ENCODE measurements around the gene POU2AF3. TPM values are rescaled to one million over a fixed set of nuclear protein-coding genes. Genes with fewer than 3 reads are reported as not detected.
A peak's percentile ranks its signal among the peaks of the same experiment; 100 is the strongest.
"Not testable (repeated sequence)": the region's sequence is repeated elsewhere in the genome, so short reads cannot be mapped to it uniquely, and the experiment has no call there.

The POU2AF3 gene, protein sequence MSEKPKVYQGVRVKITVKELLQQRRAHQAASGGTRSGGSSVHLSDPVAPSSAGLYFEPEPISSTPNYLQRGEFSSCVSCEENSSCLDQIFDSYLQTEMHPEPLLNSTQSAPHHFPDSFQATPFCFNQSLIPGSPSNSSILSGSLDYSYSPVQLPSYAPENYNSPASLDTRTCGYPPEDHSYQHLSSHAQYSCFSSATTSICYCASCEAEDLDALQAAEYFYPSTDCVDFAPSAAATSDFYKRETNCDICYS
- polyA plus RNA-seq (2013, experiment 1 of 2) = 1.00 TPM
- polyA plus RNA-seq (2013, experiment 2 of 2) = 1.4 TPM

DNA sequence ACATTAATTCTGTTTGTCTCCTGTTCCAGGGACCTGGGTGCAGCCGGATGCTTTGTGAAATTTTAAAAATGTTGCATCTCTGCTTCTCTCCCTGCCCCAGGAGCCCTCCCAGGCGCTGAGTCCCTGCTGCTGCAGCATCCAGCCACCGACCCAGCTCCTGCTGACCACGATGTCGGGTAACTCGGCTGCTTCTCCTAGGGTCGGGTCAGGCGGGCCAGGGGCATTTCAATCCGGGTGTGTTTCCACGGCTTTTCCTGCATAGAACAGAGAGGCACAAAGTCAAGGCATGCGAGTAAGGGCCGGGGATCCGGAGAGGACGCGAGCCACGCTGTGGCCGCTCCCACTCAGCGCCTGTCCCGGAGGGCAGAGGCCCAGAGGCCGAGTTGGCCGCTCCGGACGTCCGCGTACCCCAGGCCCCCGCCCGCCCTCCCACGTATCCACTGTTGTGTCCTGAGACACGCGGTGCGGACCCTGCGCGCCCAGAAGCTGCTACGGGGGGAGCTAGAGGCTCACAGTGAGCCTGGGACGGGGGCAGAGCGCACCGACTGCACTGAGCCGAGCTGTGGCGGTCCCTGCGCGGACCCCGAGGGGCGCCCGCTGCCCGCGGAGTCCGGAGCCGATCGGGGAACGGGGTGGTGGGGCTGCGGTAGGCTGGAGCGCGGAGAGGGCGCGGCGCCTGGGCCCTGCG, at the start of gene POU2AF3:
POU2AF3 (plus strand) TSS at position 134 of the 688 bp plus-strand sequence; CDS start at position 170, 36 bp downstream.
- peaks cover 15% of the 10 kb centered on the region for H3K4me1 ChIP-seq (ENCODE audit: insufficient read depth, low read length)
- no peaks in the 10 kb centered on the region for H3K36me3 ChIP-seq (ENCODE audit: insufficient read depth, low read length)
- no peak within 1 kb of the TSS for H3K27ac ChIP-seq (ENCODE audit: low read depth, low read length)
- H3K4me3 ChIP-seq (ENCODE audit: low read length) = peak within 1 kb of the TSS; percentile 82
- peak within 1 kb of the TSS; percentile 78 for H3K9ac ChIP-seq (ENCODE audit: low read depth, low read length)
- H3K9me3 ChIP-seq (ENCODE audit: insufficient read depth, low read depth, low read length) = no peaks in the 10 kb centered on the region
- WGBS = 6% methylated on average over 57 of the region's 57 CpGs
- peaks cover 58% of the 10 kb centered on the region for H3K27me3 ChIP-seq (ENCODE audit: insufficient read depth, low read length)

DNA sequence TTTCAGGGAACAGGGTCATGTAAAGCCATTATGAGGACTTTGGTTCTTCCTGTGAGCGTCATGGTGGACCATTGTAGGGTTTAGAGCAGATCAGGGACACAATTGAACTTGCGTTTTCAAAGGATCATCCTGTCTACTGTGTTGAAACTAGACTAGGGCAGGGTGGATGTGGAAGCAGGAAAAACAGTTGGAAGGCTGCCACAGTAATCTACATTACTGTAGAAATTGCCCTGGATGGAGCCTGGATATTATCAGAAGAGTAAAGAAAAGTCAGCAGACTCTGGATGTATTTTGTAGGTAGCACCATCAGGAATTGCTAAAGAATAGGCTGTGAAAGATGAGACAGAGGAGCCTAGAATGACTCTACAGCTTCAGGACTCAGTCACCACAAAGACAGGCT, 47.4 kb upstream of the POU2AF3 start:
- Histone ChIP-seq H3K9ac (ENCODE audit: low read depth, low read length) (no peak overlapping the region), H3K4me3 (ENCODE audit: low read length) (no peak overlapping the region), H3K27me3 (ENCODE audit: insufficient read depth, low read length) (no peaks in the 10 kb centered on the region), H3K27ac (ENCODE audit: low read depth, low read length) (no peak overlapping the region), H3K9me3 (ENCODE audit: insufficient read depth, low read depth, low read length) (no peaks in the 10 kb centered on the region), H3K4me1 (ENCODE audit: insufficient read depth, low read length) (no peaks in the 10 kb centered on the region), H3K36me3 (ENCODE audit: insufficient read depth, low read length) (no peaks in the 10 kb centered on the region)
- 89% methylated on average over 2 of the region's 2 CpGs for WGBS

DNA sequence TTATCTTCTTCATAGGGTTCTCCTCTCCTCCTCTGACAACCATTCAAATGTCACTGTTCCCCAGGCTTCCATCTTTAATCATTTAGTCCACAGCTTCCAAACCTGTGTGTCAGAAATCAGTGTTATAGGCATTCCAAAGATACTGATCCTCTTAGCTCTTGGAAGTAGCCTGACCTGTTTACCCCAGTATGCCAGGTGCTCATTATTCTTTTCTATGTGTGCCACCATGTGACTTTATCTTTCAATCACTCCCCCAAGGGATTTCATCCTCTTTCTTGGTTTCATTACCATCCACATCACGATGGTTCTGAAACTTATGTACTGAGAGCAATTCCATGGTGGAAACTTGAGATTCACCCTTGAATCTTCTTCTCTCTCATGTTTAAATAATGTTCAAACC, 45.2 kb upstream of the POU2AF3 start:
- H3K9me3 ChIP-seq (ENCODE audit: insufficient read depth, low read depth, low read length) = no peaks in the 10 kb centered on the region
- H3K9ac ChIP-seq (ENCODE audit: low read depth, low read length) = no peak overlapping the region
- no peaks in the 10 kb centered on the region for H3K4me1 ChIP-seq (ENCODE audit: insufficient read depth, low read length)
- no peaks in the 10 kb centered on the region for H3K36me3 ChIP-seq (ENCODE audit: insufficient read depth, low read length)
- H3K4me3 ChIP-seq (ENCODE audit: low read length) = no peak overlapping the region
- 94% methylated on average over 1 of the region's 1 CpG for WGBS
- H3K27me3 ChIP-seq (ENCODE audit: insufficient read depth, low read length) = no peaks in the 10 kb centered on the region
- no peak overlapping the region for H3K27ac ChIP-seq (ENCODE audit: low read depth, low read length)

DNA sequence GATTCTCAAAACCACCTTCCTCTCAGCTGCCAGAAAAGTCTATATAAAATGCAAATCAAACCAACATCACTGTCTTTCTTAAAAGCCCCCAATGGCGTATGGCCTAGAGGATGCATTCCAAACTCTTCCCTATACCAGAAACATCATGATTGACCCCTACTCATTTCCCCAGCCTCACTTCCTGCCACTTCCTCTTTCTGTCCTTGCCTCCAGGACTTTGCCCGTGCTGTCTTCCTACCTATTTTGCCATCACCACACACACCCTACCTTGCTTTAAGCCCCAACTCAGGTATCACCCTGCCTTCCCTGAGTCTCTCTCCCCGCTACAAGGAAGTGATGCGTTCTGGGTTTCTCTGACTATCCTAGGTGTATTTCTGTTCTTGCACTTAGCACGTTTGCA, 44.7 kb upstream of the POU2AF3 start:
- 91% methylated on average over 5 of the region's 5 CpGs for WGBS
- Histone ChIP-seq H3K9ac (ENCODE audit: low read depth, low read length) (no peak overlapping the region), H3K4me1 (ENCODE audit: insufficient read depth, low read length) (no peaks in the 10 kb centered on the region), H3K27ac (ENCODE audit: low read depth, low read length) (no peak overlapping the region), H3K36me3 (ENCODE audit: insufficient read depth, low read length) (no peaks in the 10 kb centered on the region), H3K9me3 (ENCODE audit: insufficient read depth, low read depth, low read length) (no peaks in the 10 kb centered on the region), H3K27me3 (ENCODE audit: insufficient read depth, low read length) (no peaks in the 10 kb centered on the region), H3K4me3 (ENCODE audit: low read length) (no peak overlapping the region)

DNA sequence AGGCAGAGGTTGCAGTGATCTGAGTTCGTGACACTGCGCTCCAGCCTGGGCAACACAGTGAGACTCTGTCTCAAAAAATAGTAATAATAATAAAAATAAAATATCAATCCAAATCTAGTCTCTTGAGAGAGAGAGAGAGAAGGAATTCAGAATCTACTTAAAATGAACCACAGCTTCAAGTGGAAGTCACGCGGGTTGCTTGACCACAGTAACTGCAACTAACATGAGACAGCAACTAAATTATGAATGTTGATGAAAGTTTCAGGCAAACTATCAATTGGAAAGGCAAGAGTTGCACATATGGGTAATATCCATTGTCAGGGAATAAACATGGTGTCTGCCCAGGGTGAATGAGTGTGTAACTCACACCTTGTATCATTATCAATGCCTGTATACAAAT, 40.3 kb upstream of the POU2AF3 start:
- no peak overlapping the region for H3K27ac ChIP-seq (ENCODE audit: low read depth, low read length)
- no peak overlapping the region for H3K9ac ChIP-seq (ENCODE audit: low read depth, low read length)
- no peaks in the 10 kb centered on the region for H3K27me3 ChIP-seq (ENCODE audit: insufficient read depth, low read length)
- no peaks in the 10 kb centered on the region for H3K36me3 ChIP-seq (ENCODE audit: insufficient read depth, low read length)
- no peak overlapping the region for H3K4me3 ChIP-seq (ENCODE audit: low read length)
- H3K4me1 ChIP-seq (ENCODE audit: insufficient read depth, low read length) = no peaks in the 10 kb centered on the region
- 92% methylated on average over 2 of the region's 4 CpGs for WGBS
- no peaks in the 10 kb centered on the region for H3K9me3 ChIP-seq (ENCODE audit: insufficient read depth, low read depth, low read length)

DNA sequence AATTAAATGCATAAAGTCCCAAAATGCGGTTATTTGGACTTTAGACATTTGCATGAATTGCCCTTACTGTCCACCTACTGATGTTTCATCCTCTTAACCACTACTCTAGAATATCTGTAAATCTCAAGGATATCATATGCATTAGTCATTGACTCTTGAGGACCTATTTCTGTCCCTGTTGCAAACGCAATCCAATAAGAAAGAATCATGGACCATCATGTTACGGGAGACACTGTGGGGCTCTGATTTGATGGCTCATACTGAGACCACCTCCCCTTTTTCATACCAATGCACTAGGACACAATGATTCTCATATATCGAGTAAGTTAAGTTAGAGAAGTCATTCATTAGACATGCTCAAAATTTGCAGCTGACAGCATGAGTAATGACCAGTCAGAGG, 38.5 kb upstream of the POU2AF3 start:
- Histone ChIP-seq H3K9ac (ENCODE audit: low read depth, low read length) (no peak overlapping the region), H3K27me3 (ENCODE audit: insufficient read depth, low read length) (no peaks in the 10 kb centered on the region), H3K4me1 (ENCODE audit: insufficient read depth, low read length) (no peaks in the 10 kb centered on the region), H3K9me3 (ENCODE audit: insufficient read depth, low read depth, low read length) (no peaks in the 10 kb centered on the region), H3K4me3 (ENCODE audit: low read length) (no peak overlapping the region), H3K36me3 (ENCODE audit: insufficient read depth, low read length) (no peaks in the 10 kb centered on the region), H3K27ac (ENCODE audit: low read depth, low read length) (no peak overlapping the region)
- WGBS = 96% methylated on average over 4 of the region's 4 CpGs

DNA sequence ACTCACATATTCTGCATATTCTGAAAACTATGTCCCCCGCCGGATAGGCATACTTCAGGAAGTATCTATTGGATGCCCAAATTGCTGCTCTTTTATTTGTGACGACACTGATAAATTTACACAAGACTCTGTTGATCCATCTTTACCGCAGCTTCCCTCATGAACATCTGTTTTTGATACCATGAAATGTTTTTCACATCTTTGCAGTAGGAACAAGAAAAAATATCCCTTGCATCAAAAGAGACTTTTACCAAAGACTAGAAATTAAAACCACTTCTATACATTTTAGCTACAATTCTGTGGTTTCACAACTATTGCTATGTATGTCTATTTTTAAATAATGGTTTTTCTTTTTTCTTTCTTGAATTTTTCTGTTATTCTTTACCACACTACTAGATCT, 37.5 kb upstream of the POU2AF3 start:
- Histone ChIP-seq H3K4me1 (ENCODE audit: insufficient read depth, low read length) (no peaks in the 10 kb centered on the region), H3K9me3 (ENCODE audit: insufficient read depth, low read depth, low read length) (no peaks in the 10 kb centered on the region), H3K27me3 (ENCODE audit: insufficient read depth, low read length) (no peaks in the 10 kb centered on the region), H3K27ac (ENCODE audit: low read depth, low read length) (no peak overlapping the region), H3K4me3 (ENCODE audit: low read length) (no peak overlapping the region), H3K36me3 (ENCODE audit: insufficient read depth, low read length) (no peaks in the 10 kb centered on the region), H3K9ac (ENCODE audit: low read depth, low read length) (no peak overlapping the region)
- 94% methylated on average over 4 of the region's 4 CpGs for WGBS

DNA sequence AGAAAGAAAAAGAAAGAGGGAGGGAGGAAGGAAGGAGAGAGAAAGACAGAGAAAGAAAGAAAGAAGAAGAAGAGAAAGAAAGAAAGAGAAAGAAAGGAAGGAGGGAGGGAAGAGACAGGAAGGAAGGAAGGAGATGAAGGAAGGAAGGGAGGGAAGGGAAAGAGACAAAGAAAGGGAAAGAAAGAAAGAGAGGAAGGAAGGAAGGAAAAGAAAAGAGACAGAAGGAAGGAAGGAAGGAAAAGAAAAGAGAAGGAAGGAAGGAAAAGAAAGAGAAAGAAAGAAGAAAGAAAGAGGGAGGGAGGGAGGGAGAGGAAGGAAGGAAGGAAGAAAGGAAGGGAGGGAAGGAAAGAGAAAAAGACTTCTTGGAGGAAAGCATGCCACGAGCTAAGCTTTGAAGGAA, 33.7 kb upstream of the POU2AF3 start:
- H3K27me3 ChIP-seq (ENCODE audit: insufficient read depth, low read length) = no peaks in the 10 kb centered on the region

DNA sequence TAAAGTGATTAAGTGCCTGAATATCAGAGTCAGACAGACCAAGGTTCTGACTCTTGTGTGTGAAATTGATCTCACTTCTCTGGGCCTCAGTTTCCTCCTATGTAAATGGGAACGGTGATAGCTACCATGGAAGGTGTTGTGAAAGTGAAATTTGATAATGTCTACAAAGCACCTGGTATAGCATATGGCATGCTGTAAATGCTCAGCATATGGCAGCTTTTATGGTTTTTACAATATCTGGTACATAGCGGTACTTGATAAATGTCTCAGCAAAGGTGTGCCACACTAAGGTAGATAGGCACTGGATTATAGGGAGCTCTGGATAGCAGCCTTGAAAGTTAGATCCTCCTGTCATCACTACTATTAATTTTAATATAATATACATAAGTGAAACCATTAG, 32.9 kb upstream of the POU2AF3 start:
- Histone ChIP-seq H3K27ac (ENCODE audit: low read depth, low read length) (no peak overlapping the region), H3K9ac (ENCODE audit: low read depth, low read length) (no peak overlapping the region), H3K4me3 (ENCODE audit: low read length) (no peak overlapping the region), H3K4me1 (ENCODE audit: insufficient read depth, low read length) (no peaks in the 10 kb centered on the region), H3K36me3 (ENCODE audit: insufficient read depth, low read length) (no peaks in the 10 kb centered on the region), H3K9me3 (ENCODE audit: insufficient read depth, low read depth, low read length) (no peaks in the 10 kb centered on the region), H3K27me3 (ENCODE audit: insufficient read depth, low read length) (no peaks in the 10 kb centered on the region)
- WGBS = 97% methylated on average over 2 of the region's 2 CpGs

More for the DNA sequence above, 33.7 kb upstream of the POU2AF3 start:
- Histone ChIP-seq H3K27ac (ENCODE audit: low read depth, low read length) (no peak overlapping the region), H3K4me1 (ENCODE audit: insufficient read depth, low read length) (no peaks in the 10 kb centered on the region), H3K9ac (ENCODE audit: low read depth, low read length) (no peak overlapping the region), H3K36me3 (ENCODE audit: insufficient read depth, low read length) (no peaks in the 10 kb centered on the region), H3K4me3 (ENCODE audit: low read length) (no peak overlapping the region), H3K9me3 (ENCODE audit: insufficient read depth, low read depth, low read length) (no peaks in the 10 kb centered on the region)
- WGBS = 77% methylated on average over 1 of the region's 1 CpG

DNA sequence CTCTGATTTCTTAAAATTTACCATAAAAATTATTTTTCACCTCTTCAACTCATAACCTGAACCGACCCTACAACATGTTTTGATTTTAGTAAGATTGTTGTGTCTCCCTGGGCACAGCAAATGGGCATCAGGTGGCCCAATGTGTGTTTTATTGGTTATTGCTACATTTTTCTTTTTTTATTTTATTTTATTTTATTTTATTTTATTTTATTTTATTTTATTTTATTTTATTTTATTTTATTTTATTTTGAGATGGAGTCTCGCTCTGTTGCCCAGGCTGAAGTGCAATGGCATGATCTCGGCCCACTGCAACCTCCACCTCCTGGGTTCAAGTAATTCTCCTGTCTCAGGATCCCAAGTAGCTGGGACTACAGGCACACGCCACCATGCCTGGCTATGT, 30.0 kb upstream of the POU2AF3 start:
- WGBS = 73% methylated on average over 4 of the region's 4 CpGs
- H3K27me3 ChIP-seq (ENCODE audit: insufficient read depth, low read length); H3K9me3 ChIP-seq (ENCODE audit: insufficient read depth, low read depth, low read length); H3K9ac ChIP-seq (ENCODE audit: low read depth, low read length); H3K4me3 ChIP-seq (ENCODE audit: low read length); H3K36me3 ChIP-seq (ENCODE audit: insufficient read depth, low read length); H3K4me1 ChIP-seq (ENCODE audit: insufficient read depth, low read length); H3K27ac ChIP-seq (ENCODE audit: low read depth, low read length): not testable (repeated sequence)

DNA sequence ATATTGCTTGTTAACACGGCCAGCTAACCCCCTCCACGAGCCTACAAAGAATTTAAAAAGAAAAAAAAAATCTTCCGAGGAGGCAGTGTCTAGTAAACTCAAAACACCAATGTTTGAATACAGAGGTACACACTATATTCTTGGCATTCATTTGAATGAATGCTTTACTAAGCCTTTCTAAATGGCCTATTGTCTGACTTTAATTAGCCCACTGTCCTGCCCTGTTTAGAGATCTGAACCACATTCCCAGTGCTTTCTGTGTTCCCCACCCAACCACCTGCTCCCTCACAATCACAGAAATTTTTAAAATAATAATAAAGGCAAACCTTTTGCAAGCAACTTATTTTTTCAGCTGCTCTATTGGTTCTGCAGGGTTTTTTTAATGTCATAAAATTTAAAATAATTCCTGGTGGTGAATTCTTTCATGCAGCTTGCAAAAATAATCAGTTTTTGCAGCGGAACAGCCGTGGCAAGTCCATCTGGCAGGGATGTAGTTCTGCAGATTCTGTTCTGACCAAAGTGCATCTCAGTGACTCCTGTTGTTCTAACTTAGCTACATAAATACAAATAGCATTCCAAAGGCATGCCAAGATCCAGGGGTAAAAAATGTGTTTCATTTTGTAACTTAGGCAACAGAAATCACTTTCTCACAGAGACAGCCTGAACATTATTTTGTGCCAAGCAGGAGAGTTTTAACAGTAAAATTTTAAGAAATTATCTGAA, 29.0 kb upstream of the POU2AF3 start:
- no peaks in the 10 kb centered on the region for H3K36me3 ChIP-seq (ENCODE audit: insufficient read depth, low read length)
- no peak overlapping the region for H3K27ac ChIP-seq (ENCODE audit: low read depth, low read length)
- no peak overlapping the region for H3K4me3 ChIP-seq (ENCODE audit: low read length)
- H3K9ac ChIP-seq (ENCODE audit: low read depth, low read length) = no peak overlapping the region
- WGBS = 82% methylated on average over 5 of the region's 5 CpGs
- H3K27me3 ChIP-seq (ENCODE audit: insufficient read depth, low read length) = no peaks in the 10 kb centered on the region
- H3K4me1 ChIP-seq (ENCODE audit: insufficient read depth, low read length) = no peaks in the 10 kb centered on the region
- no peaks in the 10 kb centered on the region for H3K9me3 ChIP-seq (ENCODE audit: insufficient read depth, low read depth, low read length)

All from HUES64 (cell line).